Esophagus muscularis mucosa (tissue), 4 donors: ENCODE measurements around the gene STX16. TPM values are rescaled to one million over a fixed set of nuclear protein-coding genes. Genes with fewer than 3 reads are reported as not detected.

Experiments used
- DNase-seq: peaks from one replicate; pipeline ENCODE4 v3.0.0-alpha.2; 2017; ENCODE audit errors: extremely low spot score
- H3K27ac ChIP-seq, 4 donors: fragments of 200-600 bp; sonication (generic); replicated peaks in 1 of 4; 1 replicate in 3 of 4; 2 replicates in 1 of 4; pipeline ENCODE4 v1.5.1; 2016 to 2019; ENCODE audit warnings: mild to moderate bottlenecking in 1 of 4
- H3K27me3 ChIP-seq, 4 donors: fragments of 200-600 bp; sonication (generic); one replicate each; pipeline versions ENCODE4 v1.5.1 to v1.6.0; 2016 to 2019
- H3K36me3 ChIP-seq, 4 donors: fragments of 200-600 bp; sonication (generic); one replicate each; pipeline ENCODE4 v1.5.1; 2016 to 2019
- H3K4me1 ChIP-seq, 4 donors: fragments of 200-600 bp; sonication (generic); one replicate each; pipeline ENCODE4 v1.5.1; 2016 to 2019
- H3K4me3 ChIP-seq, 4 donors: fragments of 200-600 bp; sonication (generic); 1 replicate in 2 of 4; 2 replicates in 2 of 4; pipeline ENCODE4 v1.5.1; 2016 to 2019; ENCODE audit warnings: mild to moderate bottlenecking in 4 of 4, moderate library complexity in 1 of 4
- H3K9me3 ChIP-seq, 4 donors: fragments of 200-600 bp; sonication (generic); 1 replicate in 3 of 4; 2 replicates in 1 of 4; pipeline ENCODE4 v1.5.1; 2016 to 2019
- CTCF ChIP-seq, 3 experiments: fragments of 200-600 bp in 2 of 3; fragments of 450-650 bp in 1 of 3; sonication (generic) in 2 of 3; IDR thresholded peaks; one replicate each; pipeline ENCODE4 v1.5.1; 2017 to 2019; ENCODE audit warnings: antibody characterized with exemption in 3 of 3, mild to moderate bottlenecking in 2 of 3, moderate library complexity in 1 of 3
- EP300 ChIP-seq: sonication (generic); formaldehyde crosslinking; IDR thresholded peaks from one replicate; pipeline ENCODE4 v1.6.1; 2017; ENCODE audit warnings: antibody characterized with exemption
- POLR2A ChIP-seq: fragments of 450-650 bp; IDR thresholded peaks from one replicate; pipeline ENCODE4 v1.6.1; 2017; ENCODE audit warnings: antibody characterized with exemption, moderate library complexity, mild to moderate bottlenecking, low read depth
- POLR2AphosphoS5 ChIP-seq, 2 donors: sonication (generic); formaldehyde crosslinking; IDR thresholded peaks; one replicate each; pipeline ENCODE4 v1.6.1; 2017; ENCODE audit warnings: antibody characterized with exemption in 2 of 2
- WGBS: methylation state at CpG from one replicate; pipeline ENCODE4 v1.1.5; 2018; 5-methylcytosine and 5-hydroxymethylcytosine counted together
- intact Hi-C: fragments of 100-400 bp; cut with DNase I; formaldehyde crosslinking; loops from one replicate; pipeline ENCODE4 v1.15.1; 2023
- total RNA-seq, 4 donors: library from RNA; depleted of rRNA; stranded (reverse); fragments of >200 nt; gene quantifications; one replicate each; pipeline versions ENCODE4 v1.1.0 to v1.2.1, GENCODE V29; 2016

The STX16 gene
- total RNA-seq, 4 donors from 2014 or later: 36.6 to 57.7 (median 43.5) TPM

DNA sequence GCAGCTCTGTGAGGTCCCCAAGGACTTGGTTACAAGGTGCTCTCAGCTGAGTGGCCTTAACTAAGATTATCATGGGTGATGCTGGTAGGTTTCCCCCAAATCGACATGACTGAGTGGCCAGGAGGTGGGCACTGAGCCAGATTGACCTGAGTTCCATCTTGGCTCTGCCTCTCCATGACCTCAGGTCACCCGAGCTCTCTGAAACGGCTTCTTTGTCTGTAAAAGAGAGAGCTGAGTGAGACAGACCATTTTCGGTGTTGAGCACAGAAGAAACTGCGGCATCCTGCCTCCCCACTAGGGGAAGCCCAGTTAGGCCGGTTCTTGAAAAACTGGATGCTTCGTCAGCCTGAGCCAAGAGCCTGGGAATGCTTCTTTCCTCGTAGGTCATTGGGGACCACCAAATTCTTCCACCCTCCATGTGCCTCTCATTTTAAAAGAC is 14.1 kb upstream of the STX16 start:
- Histone ChIP-seq H3K36me3 (no peaks in the 10 kb centered on the region), H3K27ac (no peak overlapping the region), H3K27me3 (no peaks in the 10 kb centered on the region), H3K4me1 (peaks cover 0 to 20% (median 14%) of the 10 kb centered on the region in 4 donors), H3K9me3 (no peaks in the 10 kb centered on the region), H3K4me3 (no peak overlapping the region)
- WGBS: 61% methylated on average over 8 of the region's 8 CpGs
- TF ChIP-seq POLR2AphosphoS5 (IDR thresholded peaks at IDR 0.05) (no peak), EP300 (no peak), POLR2A (no peak), CTCF (IDR thresholded peaks at IDR 0.05) (no peak)
- intact Hi-C loops: no loop called here
- no peak for DNase-seq

GRCh38 chr20:58637466-58638213 is 13.4 kb upstream of the STX16 start:
- 93% methylated on average over 22 of the region's 24 CpGs for WGBS
- no peaks in the 10 kb centered on the region for H3K27me3 ChIP-seq
- peaks cover 0 to 20% (median 14%) of the 10 kb centered on the region in 4 donors for H3K4me1 ChIP-seq
- no peaks in the 10 kb centered on the region for H3K9me3 ChIP-seq
- no peaks in the 10 kb centered on the region for H3K36me3 ChIP-seq
- TF ChIP-seq POLR2A (no peak), EP300 (no peak), CTCF (IDR thresholded peaks at IDR 0.05) (no peak), POLR2AphosphoS5 (IDR thresholded peaks at IDR 0.05) (no peak)
- H3K27ac ChIP-seq: no peak overlapping the region
- no peak overlapping the region for H3K4me3 ChIP-seq
- intact Hi-C loops: no loop called here
- DNase-seq: no peak

- no peak for DNase-seq
- intact Hi-C loops: no loop called here
- 93% methylated on average over 7 of the region's 7 CpGs for WGBS
- no peak overlapping the region for H3K27ac ChIP-seq
- no peak for TF ChIP-seq CTCF (IDR thresholded peaks at IDR 0.05)
- no peak for TF ChIP-seq EP300
- no peak for TF ChIP-seq POLR2A
- TF ChIP-seq POLR2AphosphoS5 (IDR thresholded peaks at IDR 0.05): no peak
- no peaks in the 10 kb centered on the region for H3K9me3 ChIP-seq
- H3K4me1 ChIP-seq: peaks cover 0 to 20% (median 14%) of the 10 kb centered on the region in 4 donors
- H3K36me3 ChIP-seq: no peaks in the 10 kb centered on the region
- H3K27me3 ChIP-seq: no peaks in the 10 kb centered on the region
- H3K4me3 ChIP-seq: no peak overlapping the region
Measured at GRCh38 chr20:58638467-58639181, 12.5 kb upstream of the STX16 start.

- TF ChIP-seq POLR2AphosphoS5 (IDR thresholded peaks at IDR 0.05): no peak
- DNase-seq: no peak
- WGBS: 85% methylated on average over 19 of the region's 19 CpGs
- H3K4me3 ChIP-seq: no peak overlapping the region
- H3K9me3 ChIP-seq: no peaks in the 10 kb centered on the region
- H3K27ac ChIP-seq: no peak overlapping the region
- H3K4me1 ChIP-seq: peaks cover 0 to 15% (median 9%) of the 10 kb centered on the region in 4 donors
- intact Hi-C loops: no loop called here
- H3K27me3 ChIP-seq: no peaks in the 10 kb centered on the region
- H3K36me3 ChIP-seq: no peaks in the 10 kb centered on the region
Measured at GRCh38 chr20:58639182-58640146, 11.6 kb upstream of the STX16 start.
